Psoas muscle (tissue), 8 donors: ENCODE data around the gene CD247. TPM values are rescaled to one million over a fixed set of nuclear protein-coding genes. Genes with fewer than 3 reads are reported as not detected.

Source experiments
- ATAC-seq, 4 donors: fragments of 200-7000 bp; cut with Tn5 transposase; one replicate each; pipeline ENCODE4 v1.9.1; 2020; ENCODE audit warnings: moderate library complexity in 3 of 4, mild to moderate bottlenecking in 2 of 4
- DNase-seq, 2 donors: peaks; one replicate each; pipeline ENCODE4 v3.0.0-alpha.2; 2020
- H3K27ac ChIP-seq: fragments of 200-600 bp; one replicate; pipeline ENCODE4 v1.8.0; 2022
- H3K27me3 ChIP-seq, 3 donors: fragments of 200-600 bp in 1 of 3; one replicate each; pipeline versions ENCODE4 v1.6.1 to v1.8.0; 2013 to 2022; ENCODE audit warnings: low read length in 2 of 3, mild to moderate bottlenecking in 2 of 3, moderate library complexity in 1 of 3; ENCODE audit not compliant: insufficient read depth in 3 of 3
- H3K36me3 ChIP-seq, 2 donors: fragments of 200-600 bp in 1 of 2; one replicate each; pipeline versions ENCODE4 v1.6.1 to v1.8.0; 2013 to 2022; ENCODE audit warnings: low read depth in 1 of 2, mild to moderate bottlenecking in 1 of 2, moderate library complexity in 1 of 2; ENCODE audit not compliant: insufficient read depth in 1 of 2
- H3K4me1 ChIP-seq: fragments of 200-600 bp; one replicate; pipeline ENCODE4 v1.8.0; 2022
- H3K4me3 ChIP-seq: fragments of 200-600 bp; one replicate; pipeline ENCODE4 v1.8.0; 2022; ENCODE audit warnings: mild to moderate bottlenecking
- H3K9me3 ChIP-seq: fragments of 200-600 bp; one replicate; pipeline ENCODE4 v1.8.0; 2022
- WGBS, 3 donors: extraction: QIAGEN DNeasy Blood & Tissue Kit; methylation state at CpG; one replicate each; pipeline versions ENCODE4 v1.1.6 to v1.1.7; 2013; 5-methylcytosine and 5-hydroxymethylcytosine counted together
- intact Hi-C, 2 donors: fragments of 100-400 bp; cut with DNase I; formaldehyde crosslinking; loops; one replicate each; pipeline versions ENCODE4 v1.11.0 to v1.14.2; 2022
- polyA plus RNA-seq, 3 donors: library from polyadenylated mRNA; stranded (reverse); fragments of 200-250 nt; gene quantifications; one replicate each; pipeline ENCODE4 v1.2.3, GENCODE V29; 2013
- total RNA-seq, 4 donors: library from RNA; stranded (reverse); fragmentation: NEBNext Ultra II Directional in 2 of 4; extraction: Animal tissue kit (Norgen Biotek cat#: 25700) in 2 of 4; gene quantifications; one replicate each; pipeline versions ENCODE4 v1.2.1 to v1.2.4, GENCODE V29; 2021 to 2023
- TF ChIP-seq, protein P1 (sequence below): fragments of 200-600 bp; IDR thresholded peaks from one replicate; pipeline ENCODE4 v1.8.0; 2022; ENCODE audit warnings: antibody characterized with exemption
- donor health status: healthy with polysubstance abuse.
- donor health status: DM: no; HTN: no; CAD: no; lungs with moderate emphysema.
- donor health status: Bipolar disorder and iron deficiency.
- donor health status: healthy.
- donor health status: DM: yes; HTN: yes; CAD: no.
- donor health status: DM: no; HTN: no; CAD: no.
- donor health status: DM: no; HTN: no; CAD: no.
- donor health status: DM: yes; HTN: yes; CAD: no.

CD247 gene
- total and polyA plus RNA-seq, 7 donors: 0.18 to 1.9 (median 0.65) TPM

DNA sequence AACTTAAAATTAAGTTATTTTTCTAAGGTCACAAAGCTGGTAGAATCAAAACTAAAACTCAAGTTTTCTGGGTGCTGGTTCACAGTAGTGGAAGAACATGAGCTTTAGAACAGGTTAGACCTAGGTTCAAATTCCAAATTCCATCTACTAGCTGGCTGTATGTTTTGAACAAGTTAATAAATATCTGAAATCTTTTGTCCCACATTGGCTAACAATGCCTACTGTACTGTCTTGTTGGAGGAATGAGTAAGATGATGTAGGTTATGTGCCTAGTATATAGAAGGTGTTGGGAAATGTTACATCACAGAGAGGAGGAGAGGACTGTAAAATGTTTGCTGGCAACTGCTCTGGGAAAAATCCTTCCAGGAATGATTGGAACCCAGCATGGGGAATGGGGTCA, 14.0 kb upstream of the CD247 start:
- DNase-seq (no peak), ATAC-seq (no peak)
- H3K36me3 ChIP-seq: no peaks in the 10 kb centered on the region
- no peak overlapping the region for H3K4me3 ChIP-seq
- no peaks in the 10 kb centered on the region for H3K4me1 ChIP-seq
- no peaks in the 10 kb centered on the region for H3K9me3 ChIP-seq
- H3K27me3 ChIP-seq: no peaks in the 10 kb centered on the region
- intact Hi-C loops: loop anchor here (5.0 to 10.0 kb wide), 4 partner anchors 75 to 465 kb away; no protein-coding TSS in a partner anchor
- TF ChIP-seq, protein P1, sequence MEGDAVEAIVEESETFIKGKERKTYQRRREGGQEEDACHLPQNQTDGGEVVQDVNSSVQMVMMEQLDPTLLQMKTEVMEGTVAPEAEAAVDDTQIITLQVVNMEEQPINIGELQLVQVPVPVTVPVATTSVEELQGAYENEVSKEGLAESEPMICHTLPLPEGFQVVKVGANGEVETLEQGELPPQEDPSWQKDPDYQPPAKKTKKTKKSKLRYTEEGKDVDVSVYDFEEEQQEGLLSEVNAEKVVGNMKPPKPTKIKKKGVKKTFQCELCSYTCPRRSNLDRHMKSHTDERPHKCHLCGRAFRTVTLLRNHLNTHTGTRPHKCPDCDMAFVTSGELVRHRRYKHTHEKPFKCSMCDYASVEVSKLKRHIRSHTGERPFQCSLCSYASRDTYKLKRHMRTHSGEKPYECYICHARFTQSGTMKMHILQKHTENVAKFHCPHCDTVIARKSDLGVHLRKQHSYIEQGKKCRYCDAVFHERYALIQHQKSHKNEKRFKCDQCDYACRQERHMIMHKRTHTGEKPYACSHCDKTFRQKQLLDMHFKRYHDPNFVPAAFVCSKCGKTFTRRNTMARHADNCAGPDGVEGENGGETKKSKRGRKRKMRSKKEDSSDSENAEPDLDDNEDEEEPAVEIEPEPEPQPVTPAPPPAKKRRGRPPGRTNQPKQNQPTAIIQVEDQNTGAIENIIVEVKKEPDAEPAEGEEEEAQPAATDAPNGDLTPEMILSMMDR: no peak
- no peak overlapping the region for H3K27ac ChIP-seq

DNA sequence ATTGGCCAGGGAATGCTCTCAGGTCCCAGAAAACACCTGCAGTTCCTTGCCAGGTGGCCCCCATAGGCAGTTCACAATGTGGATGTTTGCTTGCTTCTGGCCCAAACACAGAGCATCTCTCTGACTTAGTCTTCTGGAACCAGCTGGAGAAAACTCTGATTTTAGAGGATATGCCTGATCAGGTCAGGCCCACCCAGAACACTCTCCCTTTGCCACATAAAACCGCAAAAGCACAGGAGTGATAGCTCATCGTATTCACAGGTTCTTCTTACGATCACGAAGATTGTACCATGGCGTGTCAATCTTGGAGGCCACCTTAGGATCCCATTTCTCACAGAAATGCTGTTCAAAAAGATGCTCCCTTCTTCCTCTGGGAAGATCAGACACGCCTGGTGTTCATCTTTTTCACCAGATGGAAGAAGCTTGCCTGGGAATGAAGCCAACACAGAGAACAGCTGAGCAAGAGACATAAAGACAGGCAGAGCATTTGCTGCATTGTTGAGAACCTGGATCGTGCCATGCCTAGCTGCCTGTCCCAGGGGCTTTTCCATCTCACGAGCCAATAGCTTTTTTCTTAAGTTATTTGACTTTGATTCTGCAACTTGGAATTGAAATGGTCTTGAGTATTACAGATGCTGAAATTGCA, 11.6 kb upstream of the CD247 start:
- intact Hi-C loops: loop anchor here (5.0 to 10.0 kb wide), 4 partner anchors 73 to 463 kb away; no protein-coding TSS in a partner anchor
- Histone ChIP-seq H3K4me3 (no peak overlapping the region), H3K36me3 (no peaks in the 10 kb centered on the region), H3K27me3 (no peaks in the 10 kb centered on the region), H3K4me1 (no peaks in the 10 kb centered on the region), H3K9me3 (no peaks in the 10 kb centered on the region), H3K27ac (no peak overlapping the region)
- ATAC-seq (no peak), DNase-seq (no peak)
- WGBS, 3 donors: 45 to 63% (median 46%) methylated on average over 8 of the region's 8 CpGs
- TF ChIP-seq, protein P1: no peak

DNA sequence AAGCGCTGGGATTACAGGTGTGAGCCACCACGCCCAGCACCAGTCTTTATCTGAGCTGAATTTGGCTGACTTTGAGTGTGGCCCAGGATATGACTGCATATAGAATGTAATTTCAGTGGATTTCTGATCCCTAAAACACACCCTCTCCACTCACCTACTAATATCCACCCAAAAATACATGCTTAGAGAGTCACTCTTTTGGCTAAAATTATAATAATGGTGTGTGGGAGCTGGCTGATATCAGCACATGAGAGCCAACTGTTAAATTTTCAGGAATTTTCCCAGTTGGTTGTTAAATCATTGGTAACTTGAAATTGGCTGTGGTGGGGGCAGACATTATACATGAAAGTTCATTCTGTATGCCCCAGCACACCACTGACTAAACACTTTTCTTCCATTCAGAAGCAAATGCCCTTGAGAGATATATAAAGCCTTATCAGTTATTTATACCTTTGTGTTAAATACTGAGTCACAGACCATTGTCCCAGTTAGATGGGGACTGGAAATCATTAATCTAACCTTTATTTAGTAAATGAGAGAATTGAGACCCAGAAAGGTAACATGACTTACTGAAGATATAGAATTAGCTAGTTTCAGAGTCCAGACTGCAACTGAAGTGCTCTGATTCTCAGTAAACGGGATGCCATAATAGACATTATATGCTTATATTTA, 9.9 kb upstream of the CD247 start:
- no peak overlapping the region for H3K27ac ChIP-seq
- ATAC-seq (no peak), DNase-seq (no peak)
- intact Hi-C loops: no loop called here
- H3K4me3 ChIP-seq: no peak overlapping the region
- peaks cover 1% of the 10 kb centered on the region for H3K9me3 ChIP-seq
- TF ChIP-seq, protein P1: no peak
- H3K36me3 ChIP-seq: no peaks in the 10 kb centered on the region
- 94 to 97% (median 96%) methylated on average over 3 of the region's 3 CpGs for WGBS, 3 donors
- H3K27me3 ChIP-seq: no peaks in the 10 kb centered on the region
- no peaks in the 10 kb centered on the region for H3K4me1 ChIP-seq

DNA sequence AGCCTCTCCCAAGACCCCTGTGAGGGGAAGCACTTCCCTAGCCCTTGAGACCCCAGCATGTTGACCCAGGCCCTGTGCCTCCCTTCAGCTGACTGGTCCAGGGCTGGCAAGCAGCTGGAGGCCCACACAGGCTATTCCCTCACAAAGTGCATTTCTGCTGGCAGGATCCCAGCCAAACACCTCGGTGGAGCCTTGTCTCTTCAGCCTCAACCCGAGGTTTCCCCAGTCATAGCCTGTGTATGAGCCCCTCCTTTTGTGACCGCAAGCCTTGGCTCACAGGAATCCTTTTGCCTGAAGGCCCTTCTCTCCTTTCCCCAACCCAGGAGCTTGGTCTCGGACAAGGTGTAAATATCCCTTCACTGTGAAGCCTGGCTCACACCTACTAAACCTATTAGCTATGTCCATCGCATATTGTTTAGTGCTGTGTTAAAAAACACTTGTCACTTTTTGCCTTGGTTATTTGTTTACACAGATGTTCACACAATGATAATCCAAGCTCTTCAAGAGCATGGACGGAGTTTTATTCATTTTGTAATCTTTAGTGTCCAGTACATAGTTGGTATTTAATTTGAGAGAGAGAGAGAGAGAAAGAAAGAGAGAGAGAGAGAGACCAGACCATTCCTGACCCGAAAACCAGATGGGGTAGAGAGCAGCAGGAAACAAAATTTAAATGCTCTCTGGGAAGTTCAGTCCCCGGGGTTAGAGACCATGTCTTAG, 8.5 kb upstream of the CD247 start:
- no peak for DNase-seq
- TF ChIP-seq, protein P1: no peak
- no peak for ATAC-seq
- no peaks in the 10 kb centered on the region for H3K27me3 ChIP-seq
- no peaks in the 10 kb centered on the region for H3K36me3 ChIP-seq
- intact Hi-C loops: no loop called here
- WGBS, 3 donors: 55 to 56% (median 56%) methylated on average over 8 of the region's 8 CpGs
- no peak overlapping the region for H3K4me3 ChIP-seq
- H3K9me3 ChIP-seq: peaks cover 5% of the 10 kb centered on the region
- no peak overlapping the region for H3K27ac ChIP-seq
- H3K4me1 ChIP-seq: no peaks in the 10 kb centered on the region
